GM13976 (cell line): ENCODE results near the gene ISOC2.

Source experiments
- DNase-seq: peaks from one replicate; pipeline ENCODE4 v3.0.0; 2012; ENCODE audit warnings: low spot score
- CTCF ChIP-seq: IDR thresholded peaks from 2 replicates; pipeline ENCODE4 v1.5.1; 2012; ENCODE audit warnings: borderline replicate concordance, mild to moderate bottlenecking; ENCODE audit not compliant: insufficient read depth; ENCODE audit errors: extremely low read depth, missing control alignments, control extremely low read depth
- in situ Hi-C: fragments of 300-500 bp; cut with MboI; formaldehyde crosslinking; loops from one replicate; pipeline ENCODE4 v1.12.0; 2022; ENCODE audit warnings: low sequenced_read_pairs, mixed read lengths, inconsistent platforms; ENCODE audit not compliant: unreplicated experiment

Gene ISOC2

GRCh38 chr19:55490478-55491432 is 29.3 kb upstream of the ISOC2 start:
- no peak for DNase-seq
- no peak for TF ChIP-seq CTCF
- in situ Hi-C loops, result no loop called here

DNA sequence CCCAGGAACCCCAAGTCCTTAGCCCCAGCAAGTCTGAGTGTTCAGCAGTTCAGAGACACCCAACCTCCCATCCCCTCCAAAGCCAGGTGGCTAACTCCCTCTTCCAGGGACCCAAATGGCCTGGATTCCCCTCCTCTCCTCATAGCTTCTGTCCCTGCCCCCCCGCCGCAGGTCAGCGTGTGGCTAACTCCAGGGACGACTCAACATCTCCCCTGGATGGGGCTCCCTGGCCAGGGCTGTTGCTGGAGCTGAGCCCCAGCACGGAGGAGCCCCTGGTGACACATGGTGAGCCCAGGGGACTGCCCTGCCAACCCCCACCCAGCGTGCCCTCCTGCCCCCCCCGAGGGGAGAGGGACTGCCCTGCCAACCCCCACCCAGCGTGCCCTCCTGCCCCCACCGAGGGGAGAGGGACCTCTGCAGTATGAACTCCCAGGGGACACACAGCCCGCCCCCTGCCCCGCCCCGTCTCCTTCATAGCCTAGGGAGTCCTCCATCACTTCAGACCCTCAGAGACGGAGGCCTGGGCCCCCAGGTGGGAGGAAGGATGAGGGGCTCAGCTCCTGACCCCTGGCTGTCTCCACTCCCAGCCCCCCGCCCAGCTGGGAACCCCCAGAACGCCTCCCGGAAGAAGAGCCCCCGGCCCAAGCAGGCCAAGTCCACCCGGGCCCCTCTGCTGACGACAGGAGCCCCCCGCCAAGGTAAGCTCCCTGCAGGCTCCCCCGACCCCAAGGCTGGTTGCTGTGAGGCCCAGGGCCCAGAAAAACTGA is 28.5 kb upstream of the ISOC2 start:
- no peak for TF ChIP-seq CTCF
- DNase-seq, result no peak
- in situ Hi-C loops, result no loop called here

- DNase-seq, result no peak
- in situ Hi-C loops, result no loop called here
- no peak for TF ChIP-seq CTCF
Measured at GRCh38 chr19:55488986-55489710, 27.7 kb upstream of the ISOC2 start.

GRCh38 chr19:55487924-55488687 is 26.7 kb upstream of the ISOC2 start, which contains the start of gene SSC5D:
Gene SSC5D, plus strand, starts transcription at chr19:55488436. Its CDS starts 154 bp downstream, at chr19:55488590.
- DNase-seq, result no peak
- in situ Hi-C loops, result no loop called here
- TF ChIP-seq CTCF, result no peak

DNA sequence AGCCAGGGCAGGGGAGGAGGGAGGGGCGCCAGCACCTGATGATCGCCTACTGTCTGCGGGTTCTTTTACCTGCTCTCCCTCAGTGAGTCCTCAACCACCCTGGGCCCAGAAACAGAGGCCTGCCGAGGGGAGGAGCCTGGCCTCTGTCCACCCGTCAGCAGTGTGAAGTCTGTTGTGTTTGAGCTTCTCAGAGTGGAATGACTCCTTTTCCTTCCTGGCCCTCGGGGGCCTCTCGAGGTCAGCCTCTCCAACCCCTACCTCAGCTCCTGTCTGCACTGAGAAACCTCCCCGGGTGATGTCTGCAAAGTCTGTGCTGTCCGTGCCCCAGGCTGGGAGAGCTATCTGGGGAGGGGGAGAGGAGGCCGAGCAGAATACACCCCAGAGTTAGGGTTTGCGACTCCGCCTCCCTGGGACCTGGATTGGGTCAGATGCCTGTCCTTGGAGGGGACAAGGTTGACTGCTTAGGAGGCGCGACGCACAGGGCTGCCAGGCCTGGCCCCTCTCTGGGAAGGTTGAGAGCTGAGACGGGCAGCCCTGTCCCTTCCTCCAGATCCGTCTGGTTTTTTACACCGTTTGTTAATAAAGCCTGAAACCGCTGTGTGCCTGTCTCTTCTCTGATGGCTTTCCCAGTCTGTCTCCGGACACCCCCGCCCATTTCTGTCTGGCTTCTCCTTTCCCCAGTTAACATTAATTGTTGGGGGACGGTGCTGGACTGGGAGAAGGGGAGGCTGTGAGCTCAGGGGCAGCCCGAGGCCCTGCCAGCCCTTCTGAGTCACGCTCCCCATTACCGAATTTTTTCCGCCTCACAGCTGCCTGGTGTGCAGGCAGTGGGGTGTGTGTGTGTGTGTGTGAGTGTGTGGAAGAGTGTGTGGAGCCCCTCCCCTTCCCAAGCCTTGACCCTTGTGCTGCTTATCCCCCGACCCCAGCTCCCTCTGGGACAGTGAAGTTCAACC is 25.8 kb upstream of the ISOC2 start:
- TF ChIP-seq CTCF, result no peak
- DNase-seq, result no peak
- in situ Hi-C loops, result no loop called here
